ENCODE results near the gene DPEP3. TPM values are rescaled to one million over a fixed set of nuclear protein-coding genes. Genes with fewer than 3 reads are reported as not detected.

The DPEP3 gene
- polyA plus RNA-seq, 3 donors = 0.20 to 1.8 (median 0.25) TPM

DNA sequence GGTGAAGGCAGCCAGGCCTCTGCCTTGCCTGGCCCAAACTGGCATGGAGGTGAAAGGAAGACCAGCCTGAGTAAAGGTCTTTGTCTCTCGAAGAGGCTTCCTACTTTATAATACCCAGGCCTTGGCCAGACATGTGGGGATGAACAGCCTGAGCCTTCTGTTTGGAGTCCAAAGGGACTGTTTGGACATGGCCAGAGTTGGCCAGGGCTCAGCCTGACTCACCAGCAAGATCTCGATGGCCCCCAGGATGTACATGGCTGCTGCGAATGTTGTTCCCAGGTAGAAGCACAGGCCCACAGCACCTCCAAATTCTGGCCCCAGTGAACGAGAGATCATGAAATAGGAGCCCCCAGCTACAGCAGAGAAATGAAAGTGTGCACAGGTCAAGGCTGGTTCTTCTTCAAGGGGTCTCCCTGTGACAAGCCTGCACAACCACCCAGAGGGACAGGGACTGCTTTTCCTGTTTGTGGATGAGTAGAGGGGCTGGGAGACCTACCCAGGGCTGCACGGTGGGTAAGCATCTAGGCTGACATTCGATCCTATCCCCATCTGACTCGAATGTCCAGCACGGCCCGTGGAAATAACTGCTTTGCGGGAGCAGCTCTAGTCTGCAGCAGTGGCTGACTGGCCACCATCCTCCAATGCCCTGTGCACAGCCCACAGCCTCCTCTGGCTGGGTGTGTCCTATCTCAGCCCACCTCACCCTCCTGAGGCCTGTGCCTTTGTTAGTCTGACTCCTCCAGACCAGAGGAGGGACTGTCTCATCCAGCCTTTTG lies 25.7 kb downstream of the DPEP3 start:
- Mint-ChIP-seq H3K9me3 (no peaks in the 10 kb centered on the region), H3K27ac (peak overlapping the region in 2 of 7 donors; percentile 4 to 63), H3K27me3 (ENCODE audit: low read depth in 3 of 3) (peaks cover 0 to 2% (median 0%) of the 10 kb centered on the region in 3 donors), H3K4me3 (no peak overlapping the region), H3K4me1 (no peaks in the 10 kb centered on the region), H3K36me3 (peaks cover 60 to 82% of the 10 kb centered on the region in 2 donors)
- intact Hi-C loops (cut with micrococcal nuclease) = no loop called here
- Histone ChIP-seq H4K20me1 (ENCODE audit: insufficient read depth, low read length) (no peaks in the 10 kb centered on the region), H3K9ac (ENCODE audit: insufficient read depth, low read length, poor library complexity, severe bottlenecking) (no peak overlapping the region), H3K9me3 (replicated peaks in 1 of 2; ENCODE audit: control insufficient read depth in 1 of 2, insufficient read depth in 1 of 2, low read length in 2 of 2) (no peaks in the 10 kb centered on the region), H3K27ac (ENCODE audit: low read depth in 1 of 2, low read length in 2 of 2) (no peak overlapping the region), H3K36me3 (replicated peaks in 1 of 2; ENCODE audit: control insufficient read depth in 1 of 2, insufficient read depth in 2 of 2, low read length in 2 of 2) (peaks cover 60 to 82% of the 10 kb centered on the region in 2 donors), H3K4me2 (replicated peaks; ENCODE audit: extremely low read depth, low read length, poor library complexity, severe bottlenecking) (no peak overlapping the region), H3K27me3 (ENCODE audit: control insufficient read depth in 2 of 2, insufficient read depth in 2 of 2, low read length in 2 of 2) (no peaks in the 10 kb centered on the region), H2AFZ (ENCODE audit: insufficient read depth, low read depth, low read length, poor library complexity, severe bottlenecking) (no peak overlapping the region), H3K4me3 (replicated peaks in 1 of 3; ENCODE audit: low read depth in 2 of 3, low read length in 3 of 3) (no peak overlapping the region), H3K4me1 (ENCODE audit: control insufficient read depth in 1 of 2, insufficient read depth in 2 of 2, low read length in 2 of 2) (no peaks in the 10 kb centered on the region), H3K79me2 (ENCODE audit: insufficient read depth, low read length) (no peaks in the 10 kb centered on the region)
- no peak for DNase-seq
- TF ChIP-seq, protein P1, sequence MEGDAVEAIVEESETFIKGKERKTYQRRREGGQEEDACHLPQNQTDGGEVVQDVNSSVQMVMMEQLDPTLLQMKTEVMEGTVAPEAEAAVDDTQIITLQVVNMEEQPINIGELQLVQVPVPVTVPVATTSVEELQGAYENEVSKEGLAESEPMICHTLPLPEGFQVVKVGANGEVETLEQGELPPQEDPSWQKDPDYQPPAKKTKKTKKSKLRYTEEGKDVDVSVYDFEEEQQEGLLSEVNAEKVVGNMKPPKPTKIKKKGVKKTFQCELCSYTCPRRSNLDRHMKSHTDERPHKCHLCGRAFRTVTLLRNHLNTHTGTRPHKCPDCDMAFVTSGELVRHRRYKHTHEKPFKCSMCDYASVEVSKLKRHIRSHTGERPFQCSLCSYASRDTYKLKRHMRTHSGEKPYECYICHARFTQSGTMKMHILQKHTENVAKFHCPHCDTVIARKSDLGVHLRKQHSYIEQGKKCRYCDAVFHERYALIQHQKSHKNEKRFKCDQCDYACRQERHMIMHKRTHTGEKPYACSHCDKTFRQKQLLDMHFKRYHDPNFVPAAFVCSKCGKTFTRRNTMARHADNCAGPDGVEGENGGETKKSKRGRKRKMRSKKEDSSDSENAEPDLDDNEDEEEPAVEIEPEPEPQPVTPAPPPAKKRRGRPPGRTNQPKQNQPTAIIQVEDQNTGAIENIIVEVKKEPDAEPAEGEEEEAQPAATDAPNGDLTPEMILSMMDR (IDR thresholded peaks at IDR 0.05) = no peak
- whole genome bisulfite sequencing (ENCODE audit: insufficient coverage) = 93% methylated on average over 9 of the region's 10 CpGs

DNA sequence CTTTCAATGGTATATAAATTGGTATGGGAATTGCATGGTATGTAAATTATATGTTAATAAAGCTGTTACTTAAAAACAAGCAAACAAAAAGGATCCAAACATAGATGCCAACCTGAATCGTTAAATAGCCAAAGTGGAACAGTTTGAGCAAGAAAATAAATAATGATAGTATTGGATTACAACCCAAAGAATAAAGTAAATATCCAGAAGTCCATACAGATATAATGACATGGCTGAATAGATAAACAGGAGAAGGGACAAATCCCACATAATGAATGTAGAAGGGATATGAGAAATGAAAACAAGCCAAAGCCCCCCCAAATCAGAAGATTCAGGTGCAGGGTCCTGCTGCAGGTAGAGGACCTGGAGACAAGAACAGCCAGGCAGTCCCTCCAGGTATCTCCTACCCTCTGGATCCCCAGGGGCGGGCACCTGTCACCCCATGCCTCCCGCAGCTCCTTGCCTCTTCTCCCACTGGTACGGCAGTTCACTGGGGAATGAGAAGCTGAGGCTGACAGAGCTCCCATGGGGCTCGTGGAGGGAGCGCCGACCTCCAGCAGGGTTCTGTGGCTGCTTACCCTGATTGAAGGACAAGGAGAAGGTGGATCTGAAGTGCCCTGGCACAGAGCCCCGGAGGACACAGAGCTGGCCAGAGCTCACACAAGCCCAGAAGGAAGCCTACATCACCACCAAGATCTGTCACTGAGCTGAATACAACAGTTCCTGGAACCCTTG lies 26.5 kb downstream of the DPEP3 start:
- TF ChIP-seq, protein P1 (IDR thresholded peaks at IDR 0.05) = no peak
- Histone ChIP-seq H3K4me2 (replicated peaks; ENCODE audit: extremely low read depth, low read length, poor library complexity, severe bottlenecking) (no peak overlapping the region), H3K79me2 (ENCODE audit: insufficient read depth, low read length) (no peaks in the 10 kb centered on the region), H4K20me1 (ENCODE audit: insufficient read depth, low read length) (no peaks in the 10 kb centered on the region), H2AFZ (ENCODE audit: insufficient read depth, low read depth, low read length, poor library complexity, severe bottlenecking) (no peak overlapping the region), H3K9me3 (replicated peaks in 1 of 2; ENCODE audit: control insufficient read depth in 1 of 2, insufficient read depth in 1 of 2, low read length in 2 of 2) (no peaks in the 10 kb centered on the region), H3K4me3 (replicated peaks in 1 of 3; ENCODE audit: low read depth in 2 of 3, low read length in 3 of 3) (no peak overlapping the region), H3K9ac (ENCODE audit: insufficient read depth, low read length, poor library complexity, severe bottlenecking) (no peak overlapping the region), H3K27ac (ENCODE audit: low read depth in 1 of 2, low read length in 2 of 2) (no peak overlapping the region), H3K27me3 (ENCODE audit: control insufficient read depth in 2 of 2, insufficient read depth in 2 of 2, low read length in 2 of 2) (no peaks in the 10 kb centered on the region), H3K4me1 (ENCODE audit: control insufficient read depth in 1 of 2, insufficient read depth in 2 of 2, low read length in 2 of 2) (no peaks in the 10 kb centered on the region), H3K36me3 (replicated peaks in 1 of 2; ENCODE audit: control insufficient read depth in 1 of 2, insufficient read depth in 2 of 2, low read length in 2 of 2) (peaks cover 61 to 80% of the 10 kb centered on the region in 2 donors)
- Mint-ChIP-seq H3K4me1 (no peaks in the 10 kb centered on the region), H3K4me3 (no peak overlapping the region), H3K36me3 (peaks cover 55 to 82% of the 10 kb centered on the region in 2 donors), H3K9me3 (no peaks in the 10 kb centered on the region), H3K27ac (peak overlapping the region in 1 of 7 donors; percentile 17), H3K27me3 (ENCODE audit: low read depth in 3 of 3) (peaks cover 0 to 2% (median 0%) of the 10 kb centered on the region in 3 donors)
- intact Hi-C loops (cut with micrococcal nuclease) = no loop called here
- 100% methylated on average over 1 of the region's 8 CpGs for WGBS (ENCODE audit: insufficient coverage)
- no peak for DNase-seq

Measured in CD14-positive monocyte (primary cell).